ENCODE data around the gene TEX11.
"Not testable (repeated sequence)": the region's sequence is repeated elsewhere in the genome, so short reads cannot be mapped to it uniquely, and the experiment has no call there.

The TEX11 gene

DNA sequence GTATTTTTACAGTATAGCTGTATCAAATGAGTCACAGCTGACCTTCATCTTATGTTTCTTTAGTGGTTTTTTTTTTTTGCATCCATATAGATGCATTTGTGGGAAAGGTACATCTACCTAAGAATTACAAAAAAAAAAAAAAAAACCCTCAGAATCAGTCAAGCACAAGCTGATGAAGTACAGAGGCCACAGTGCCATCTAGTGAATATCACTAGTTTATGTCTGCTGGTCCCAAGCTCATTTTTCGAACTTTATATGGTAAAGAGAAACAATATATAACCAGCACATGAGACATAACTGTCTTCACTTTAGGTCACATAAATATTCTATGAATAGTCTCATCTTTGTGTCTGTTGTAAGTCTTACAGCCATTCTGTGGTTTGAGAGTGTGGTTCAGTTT lies 243.8 kb downstream of the TEX11 start:
- H3K4ac ChIP-seq (ENCODE audit: low read depth, low read length) = no peak overlapping the region
- H3K4me2 ChIP-seq (ENCODE audit: low read length) = no peak overlapping the region
- no peak overlapping the region for H3K56ac ChIP-seq (ENCODE audit: low read length)
- peak; percentile 19 for DNase-seq
- H4K5ac ChIP-seq (ENCODE audit: low read length) = no peak overlapping the region
- no peaks in the 10 kb centered on the region for H3K4me1 ChIP-seq (ENCODE audit: control insufficient read depth, low read depth, low read length)
- H4K8ac ChIP-seq (ENCODE audit: low read depth, low read length) = no peak overlapping the region
- H2BK15ac ChIP-seq (replicated peaks; ENCODE audit: low read depth) = no peak overlapping the region
- H3K9ac ChIP-seq (ENCODE audit: low read length) = no peak overlapping the region
- H3K23ac ChIP-seq (ENCODE audit: low read length) = no peak overlapping the region
- H3K27me3 ChIP-seq (ENCODE audit: insufficient read depth, low read length, poor library complexity) = no peaks in the 10 kb centered on the region
- no peak overlapping the region for H3K18ac ChIP-seq (ENCODE audit: low read length)
- WGBS (ENCODE audit: extremely low coverage, insufficient coverage, low lambda C conversion rate) = no CpG with 5 or more reads among the region's 1 CpG
- no peaks in the 10 kb centered on the region for H3K79me1 ChIP-seq (ENCODE audit: low read length)
- no peak overlapping the region for H2BK120ac ChIP-seq (ENCODE audit: low read depth, low read length)
- H3K36me3 ChIP-seq (ENCODE audit: control insufficient read depth, insufficient read depth, low read length) = no peaks in the 10 kb centered on the region
- H3K27ac ChIP-seq (ENCODE audit: low read depth, low read length) = no peak overlapping the region
- no peak overlapping the region for H3K4me3 ChIP-seq (ENCODE audit: low read length)
- no peak overlapping the region for H2AK5ac ChIP-seq (ENCODE audit: low read length)
- no peaks in the 10 kb centered on the region for H3K79me2 ChIP-seq (ENCODE audit: control insufficient read depth, insufficient read depth, low read length)
- H2BK5ac ChIP-seq (ENCODE audit: low read length) = no peak overlapping the region

- H3K79me1 ChIP-seq (ENCODE audit: low read length); H3K9ac ChIP-seq (ENCODE audit: low read length); H2BK15ac ChIP-seq (replicated peaks; ENCODE audit: low read depth); H4K5ac ChIP-seq (ENCODE audit: low read length); H2BK120ac ChIP-seq (ENCODE audit: low read depth, low read length); DNase-seq; H3K18ac ChIP-seq (ENCODE audit: low read length); H3K79me2 ChIP-seq (ENCODE audit: control insufficient read depth, insufficient read depth, low read length); H2BK5ac ChIP-seq (ENCODE audit: low read length); H3K4ac ChIP-seq (ENCODE audit: low read depth, low read length); H3K4me3 ChIP-seq (ENCODE audit: low read length); H2AK5ac ChIP-seq (ENCODE audit: low read length); H3K23ac ChIP-seq (ENCODE audit: low read length); H3K27ac ChIP-seq (ENCODE audit: low read depth, low read length); H3K4me1 ChIP-seq (ENCODE audit: control insufficient read depth, low read depth, low read length); H3K56ac ChIP-seq (ENCODE audit: low read length); H4K8ac ChIP-seq (ENCODE audit: low read depth, low read length); H3K27me3 ChIP-seq (ENCODE audit: insufficient read depth, low read length, poor library complexity); H3K36me3 ChIP-seq (ENCODE audit: control insufficient read depth, insufficient read depth, low read length); H3K4me2 ChIP-seq (ENCODE audit: low read length): not testable (repeated sequence)
- no CpG with 5 or more reads among the region's 11 CpGs for WGBS (ENCODE audit: extremely low coverage, insufficient coverage, low lambda C conversion rate)
Observed at GRCh38 chrX:70661124-70661523, 247.4 kb downstream of the TEX11 start.

DNA sequence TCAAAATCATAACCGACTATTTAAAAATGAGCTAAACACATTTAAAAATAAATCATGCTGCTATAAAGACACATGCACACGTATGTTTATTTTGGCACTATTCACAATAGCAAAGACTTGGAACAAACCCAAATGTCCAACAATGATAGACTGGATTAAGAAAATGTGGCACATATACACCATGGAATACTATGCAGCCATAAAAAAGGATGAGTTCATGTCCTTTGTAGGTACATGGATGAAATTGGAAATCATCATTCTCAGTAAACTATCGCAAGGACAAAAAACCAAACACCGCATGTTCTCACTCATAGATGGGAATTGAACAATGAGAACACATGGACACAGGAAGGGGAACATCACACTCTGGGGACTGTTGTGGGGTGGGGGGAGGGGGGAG lies 251.0 kb downstream of the TEX11 start:
- H2AK5ac ChIP-seq (ENCODE audit: low read length); H2BK5ac ChIP-seq (ENCODE audit: low read length); H3K4me3 ChIP-seq (ENCODE audit: low read length); H3K4me1 ChIP-seq (ENCODE audit: control insufficient read depth, low read depth, low read length); H2BK120ac ChIP-seq (ENCODE audit: low read depth, low read length); H3K18ac ChIP-seq (ENCODE audit: low read length); H2BK15ac ChIP-seq (replicated peaks; ENCODE audit: low read depth); H4K8ac ChIP-seq (ENCODE audit: low read depth, low read length); H3K9ac ChIP-seq (ENCODE audit: low read length); DNase-seq; H3K4me2 ChIP-seq (ENCODE audit: low read length); H3K79me1 ChIP-seq (ENCODE audit: low read length); H3K56ac ChIP-seq (ENCODE audit: low read length); H3K23ac ChIP-seq (ENCODE audit: low read length); H3K79me2 ChIP-seq (ENCODE audit: control insufficient read depth, insufficient read depth, low read length); H4K5ac ChIP-seq (ENCODE audit: low read length); H3K4ac ChIP-seq (ENCODE audit: low read depth, low read length); H3K36me3 ChIP-seq (ENCODE audit: control insufficient read depth, insufficient read depth, low read length); H3K27me3 ChIP-seq (ENCODE audit: insufficient read depth, low read length, poor library complexity); H3K27ac ChIP-seq (ENCODE audit: low read depth, low read length): not testable (repeated sequence)
- WGBS (ENCODE audit: extremely low coverage, insufficient coverage, low lambda C conversion rate) = no CpG with 5 or more reads among the region's 4 CpGs

- H3K4me1 ChIP-seq (ENCODE audit: control insufficient read depth, low read depth, low read length) = no peaks in the 10 kb centered on the region
- H2BK15ac ChIP-seq (replicated peaks; ENCODE audit: low read depth) = no peak overlapping the region
- WGBS (ENCODE audit: extremely low coverage, insufficient coverage, low lambda C conversion rate) = no CpG with 5 or more reads among the region's 4 CpGs
- H3K9ac ChIP-seq (ENCODE audit: low read length) = no peak overlapping the region
- H3K4me2 ChIP-seq (ENCODE audit: low read length) = no peak overlapping the region
- no peak overlapping the region for H4K8ac ChIP-seq (ENCODE audit: low read depth, low read length)
- no peak overlapping the region for H2AK5ac ChIP-seq (ENCODE audit: low read length)
- H3K27ac ChIP-seq (ENCODE audit: low read depth, low read length) = no peak overlapping the region
- H3K56ac ChIP-seq (ENCODE audit: low read length) = no peak overlapping the region
- no peaks in the 10 kb centered on the region for H3K79me1 ChIP-seq (ENCODE audit: low read length)
- no peak overlapping the region for H4K5ac ChIP-seq (ENCODE audit: low read length)
- no peak overlapping the region for H3K23ac ChIP-seq (ENCODE audit: low read length)
- H2BK120ac ChIP-seq (ENCODE audit: low read depth, low read length) = no peak overlapping the region
- no peaks in the 10 kb centered on the region for H3K27me3 ChIP-seq (ENCODE audit: insufficient read depth, low read length, poor library complexity)
- no peaks in the 10 kb centered on the region for H3K79me2 ChIP-seq (ENCODE audit: control insufficient read depth, insufficient read depth, low read length)
- H2BK5ac ChIP-seq (ENCODE audit: low read length) = no peak overlapping the region
- H3K36me3 ChIP-seq (ENCODE audit: control insufficient read depth, insufficient read depth, low read length) = no peaks in the 10 kb centered on the region
- H3K18ac ChIP-seq (ENCODE audit: low read length) = no peak overlapping the region
- no peak for DNase-seq
- no peak overlapping the region for H3K4me3 ChIP-seq (ENCODE audit: low read length)
- H3K4ac ChIP-seq (ENCODE audit: low read depth, low read length) = no peak overlapping the region
Observed at GRCh38 chrX:70656304-70656703, 252.2 kb downstream of the TEX11 start.

- not testable (repeated sequence) for H3K4me3 ChIP-seq (ENCODE audit: low read length); H3K4ac ChIP-seq (ENCODE audit: low read depth, low read length); H4K8ac ChIP-seq (ENCODE audit: low read depth, low read length); H2BK120ac ChIP-seq (ENCODE audit: low read depth, low read length); H3K79me2 ChIP-seq (ENCODE audit: control insufficient read depth, insufficient read depth, low read length); H3K56ac ChIP-seq (ENCODE audit: low read length); H3K36me3 ChIP-seq (ENCODE audit: control insufficient read depth, insufficient read depth, low read length); H2BK15ac ChIP-seq (replicated peaks; ENCODE audit: low read depth); H3K4me1 ChIP-seq (ENCODE audit: control insufficient read depth, low read depth, low read length); H3K27me3 ChIP-seq (ENCODE audit: insufficient read depth, low read length, poor library complexity); DNase-seq; H4K5ac ChIP-seq (ENCODE audit: low read length); H3K27ac ChIP-seq (ENCODE audit: low read depth, low read length); H3K9ac ChIP-seq (ENCODE audit: low read length); H3K79me1 ChIP-seq (ENCODE audit: low read length); H2AK5ac ChIP-seq (ENCODE audit: low read length); H3K23ac ChIP-seq (ENCODE audit: low read length); H2BK5ac ChIP-seq (ENCODE audit: low read length); H3K18ac ChIP-seq (ENCODE audit: low read length); H3K4me2 ChIP-seq (ENCODE audit: low read length)
- WGBS (ENCODE audit: extremely low coverage, insufficient coverage, low lambda C conversion rate) = no CpG with 5 or more reads among the region's 3 CpGs
Observed at GRCh38 chrX:70647910-70648309, 260.6 kb downstream of the TEX11 start.

DNA sequence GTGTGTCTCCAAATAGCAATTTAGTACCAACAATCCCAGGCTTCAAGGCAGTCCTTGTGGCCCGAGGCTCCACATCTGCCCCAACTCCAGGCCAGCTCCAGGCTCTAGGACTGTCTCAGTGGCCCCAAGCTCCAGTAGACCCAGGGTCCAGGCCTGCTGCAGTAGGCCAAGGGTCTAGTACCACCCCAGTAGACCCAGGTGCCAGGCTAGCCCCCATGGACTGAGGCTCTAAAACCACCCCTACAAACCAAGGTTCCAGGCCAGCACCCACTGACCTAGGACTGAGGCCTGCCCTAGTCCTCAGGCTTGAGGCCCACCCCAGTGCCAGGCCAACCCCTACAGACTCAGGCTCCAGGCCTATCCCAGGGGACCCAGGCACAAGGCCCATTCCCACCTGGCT lies 272.3 kb downstream of the TEX11 start:
- Histone ChIP-seq H2AK5ac (ENCODE audit: low read length) (no peak overlapping the region), H3K79me1 (ENCODE audit: low read length) (no peaks in the 10 kb centered on the region), H3K18ac (ENCODE audit: low read length) (no peak overlapping the region), H3K27ac (ENCODE audit: low read depth, low read length) (no peak overlapping the region), H4K8ac (ENCODE audit: low read depth, low read length) (no peak overlapping the region), H3K79me2 (ENCODE audit: control insufficient read depth, insufficient read depth, low read length) (no peaks in the 10 kb centered on the region), H2BK120ac (ENCODE audit: low read depth, low read length) (no peak overlapping the region), H3K4me1 (ENCODE audit: control insufficient read depth, low read depth, low read length) (no peaks in the 10 kb centered on the region), H3K4me2 (ENCODE audit: low read length) (no peak overlapping the region), H2BK15ac (replicated peaks; ENCODE audit: low read depth) (no peak overlapping the region), H3K27me3 (ENCODE audit: insufficient read depth, low read length, poor library complexity) (no peaks in the 10 kb centered on the region), H3K4ac (ENCODE audit: low read depth, low read length) (no peak overlapping the region), H3K9ac (ENCODE audit: low read length) (no peak overlapping the region), H3K56ac (ENCODE audit: low read length) (no peak overlapping the region), H3K36me3 (ENCODE audit: control insufficient read depth, insufficient read depth, low read length) (no peaks in the 10 kb centered on the region), H3K4me3 (ENCODE audit: low read length) (no peak overlapping the region), H3K23ac (ENCODE audit: low read length) (no peak overlapping the region), H2BK5ac (ENCODE audit: low read length) (no peak overlapping the region), H4K5ac (ENCODE audit: low read length) (no peak overlapping the region)
- no CpG with 5 or more reads among the region's 1 CpG for WGBS (ENCODE audit: extremely low coverage, insufficient coverage, low lambda C conversion rate)
- no peak for DNase-seq
